Measurements from ENCODE around the gene LOXL3.
A peak's percentile ranks its signal among the peaks of the same experiment; 100 is the strongest.

Gene LOXL3

GRCh38 chr2:74548900-74549826 lies 4.6 kb downstream of the LOXL3 start:
- DNase-seq: no peak

GRCh38 chr2:74548285-74548899 lies 5.3 kb downstream of the LOXL3 start:
- no peak for DNase-seq

DNA sequence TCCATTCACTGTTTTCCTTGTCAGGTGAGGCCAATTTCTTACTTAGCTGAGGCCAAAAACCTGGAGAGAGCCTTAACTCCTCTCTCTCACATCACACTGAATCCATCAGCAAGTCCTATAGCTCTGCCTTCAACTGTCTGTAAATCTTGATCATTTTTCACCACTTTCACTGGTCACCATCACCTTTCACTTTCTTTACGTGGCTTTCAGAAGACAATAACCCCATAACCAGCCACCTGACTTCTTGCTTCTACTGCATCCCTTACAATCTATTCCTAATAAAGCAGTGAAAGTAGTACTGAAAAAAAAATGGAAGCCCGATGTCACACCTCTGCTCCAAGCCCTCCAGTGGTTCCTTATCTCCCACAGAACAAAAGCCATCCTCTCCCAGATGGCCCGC lies 7.7 kb downstream of the LOXL3 start:
- DNase-seq: no peak

DNA sequence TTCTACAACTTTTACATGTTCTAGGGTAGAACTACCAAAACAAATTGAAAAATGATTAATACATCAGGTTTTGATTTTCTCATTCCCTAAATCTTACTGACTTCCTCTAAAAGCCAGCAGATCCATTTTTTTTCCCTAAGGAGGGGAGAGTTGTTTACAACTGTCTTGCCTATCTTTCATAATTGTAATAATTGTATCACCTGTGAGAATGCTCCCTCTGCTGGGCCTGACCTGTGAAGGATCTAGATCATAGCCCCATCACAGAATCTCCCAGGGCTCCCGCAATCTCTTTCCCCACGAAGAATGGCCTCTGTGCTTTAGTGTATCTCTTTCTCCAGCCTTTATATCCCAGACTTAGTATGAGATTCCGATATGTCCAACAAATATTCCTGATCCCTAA lies 9.1 kb downstream of the LOXL3 start:
- DNase-seq: no peak

GRCh38 chr2:74542978-74543377 lies 10.8 kb downstream of the LOXL3 start:
- DNase-seq: no peak

DNA sequence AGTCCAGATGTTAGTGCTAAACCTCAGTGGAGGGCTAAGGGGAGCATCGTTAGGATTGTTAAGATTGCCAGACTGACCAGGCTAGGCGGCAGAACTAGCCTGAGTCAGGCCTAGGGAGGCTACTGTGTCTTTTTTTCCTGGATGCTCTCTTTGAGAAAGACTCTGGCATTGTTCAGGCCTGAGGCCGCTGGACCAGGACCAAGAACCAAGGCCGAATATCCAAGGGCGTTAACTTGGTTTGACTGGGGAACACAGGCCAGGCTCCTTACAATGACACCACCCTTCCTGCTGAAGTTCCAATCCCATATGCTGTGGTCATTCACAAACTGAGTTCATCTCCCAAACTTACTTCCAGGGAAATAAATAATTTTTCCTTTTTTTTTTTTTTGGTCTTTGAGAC lies 13.5 kb downstream of the LOXL3 start:
- DNase-seq: no peak

GRCh38 chr2:74538881-74539339 lies 14.8 kb downstream of the LOXL3 start:
- DNase-seq: no peak

DNA sequence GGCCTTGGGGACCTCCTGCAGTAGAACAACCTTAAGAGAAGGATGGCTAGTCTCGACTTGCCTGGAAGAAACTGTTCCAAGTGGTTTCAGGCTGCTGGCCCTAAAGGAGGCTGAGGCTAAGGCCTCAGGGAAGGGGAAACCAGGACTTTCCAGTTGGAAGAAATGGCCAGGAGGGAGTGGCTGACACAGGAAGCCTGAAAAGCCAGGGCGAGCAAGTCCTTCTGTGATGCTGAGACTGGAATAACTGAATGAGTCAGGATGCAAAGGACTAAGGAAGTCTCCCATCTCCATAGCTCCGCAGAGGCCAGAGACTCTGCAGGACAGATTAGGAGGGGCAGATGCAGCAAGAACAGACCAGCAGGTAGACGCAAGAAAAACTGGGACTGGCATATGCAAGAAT lies 16.6 kb downstream of the LOXL3 start:
- DNase-seq: no peak

DNA sequence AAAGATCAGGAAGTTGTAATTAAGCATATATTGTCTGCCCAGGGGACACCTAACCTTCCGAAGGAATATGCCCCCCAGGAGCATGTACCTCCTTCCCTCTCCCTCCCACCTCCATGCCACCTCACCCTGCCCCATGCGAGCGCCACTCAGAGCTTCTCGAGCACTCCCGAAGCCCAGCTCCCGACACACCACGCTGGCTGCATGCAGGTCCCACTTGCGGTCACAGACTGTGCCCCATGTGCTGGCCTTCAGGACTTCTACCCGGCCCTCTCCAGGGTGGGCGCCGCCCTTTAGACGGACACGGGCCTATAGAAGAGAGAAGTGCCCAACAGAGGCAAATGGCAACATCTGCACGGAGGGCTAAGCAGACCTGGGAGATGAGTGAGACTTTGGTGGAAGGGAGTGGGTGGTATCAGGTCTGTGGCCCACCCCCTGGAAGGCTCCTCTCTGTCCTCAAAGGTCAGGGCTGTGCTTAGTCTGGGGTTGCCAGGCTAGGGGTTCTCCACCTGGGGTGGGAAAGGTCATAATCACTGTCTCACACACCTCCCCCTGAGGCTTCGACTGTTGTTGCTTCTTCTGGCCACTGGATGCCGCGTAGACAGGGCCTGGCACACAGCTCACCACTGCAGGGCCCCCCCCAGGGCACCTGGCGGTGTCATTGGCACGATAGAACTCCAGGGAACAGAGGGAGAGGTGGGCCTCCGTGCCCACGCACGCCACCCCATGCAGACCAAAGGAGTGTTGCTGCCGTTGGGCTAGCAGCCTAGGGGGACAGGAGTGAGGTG lies 17.4 kb downstream of the LOXL3 start:
- no peak for DNase-seq

DNA sequence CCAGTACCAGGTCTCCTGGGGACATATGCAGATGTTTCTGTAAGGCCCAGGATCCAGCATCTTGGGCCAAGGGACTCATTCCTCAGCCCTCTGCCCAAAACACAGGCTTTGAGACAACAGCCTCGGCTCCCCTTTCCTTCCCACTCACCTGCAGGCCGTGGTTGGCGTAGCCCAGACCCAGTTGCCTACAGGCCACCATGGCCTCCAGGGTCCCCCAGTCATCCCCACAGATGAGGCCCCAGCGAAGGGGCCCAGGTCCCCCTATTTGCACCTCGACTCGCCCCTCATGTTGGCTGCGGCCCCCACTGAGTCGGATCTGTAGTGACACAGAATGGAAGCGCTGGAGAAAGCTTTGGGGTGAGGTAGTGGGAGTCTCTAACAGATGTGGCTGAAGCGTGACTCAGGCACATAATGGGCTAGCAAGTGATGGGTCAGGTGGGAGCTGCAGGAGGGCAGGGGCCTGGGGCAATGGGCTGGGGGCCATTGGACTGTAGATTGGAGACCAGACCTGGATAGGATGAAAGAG lies 18.2 kb downstream of the LOXL3 start:
- no peak for DNase-seq

DNA sequence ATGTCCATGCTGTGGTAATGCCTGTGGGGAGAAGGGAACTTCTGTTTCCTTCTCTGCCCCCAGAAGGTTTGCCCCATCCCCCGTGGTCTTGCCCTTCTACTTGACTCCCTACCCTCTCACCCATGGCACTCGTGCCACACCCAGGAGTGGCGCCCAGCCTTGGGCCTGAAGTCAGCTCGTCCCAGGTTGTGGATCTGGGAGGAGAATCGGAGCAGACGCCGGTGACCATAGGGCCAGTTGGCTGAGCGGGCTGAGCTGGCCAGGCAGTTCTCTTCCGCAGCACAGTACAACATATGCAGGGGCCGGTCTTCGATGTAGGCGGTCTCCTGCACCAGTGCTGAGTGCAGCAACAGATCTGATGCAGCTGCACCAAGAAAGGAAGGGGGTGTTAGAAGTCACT lies 19.3 kb downstream of the LOXL3 start:
- no peak for DNase-seq

DNA sequence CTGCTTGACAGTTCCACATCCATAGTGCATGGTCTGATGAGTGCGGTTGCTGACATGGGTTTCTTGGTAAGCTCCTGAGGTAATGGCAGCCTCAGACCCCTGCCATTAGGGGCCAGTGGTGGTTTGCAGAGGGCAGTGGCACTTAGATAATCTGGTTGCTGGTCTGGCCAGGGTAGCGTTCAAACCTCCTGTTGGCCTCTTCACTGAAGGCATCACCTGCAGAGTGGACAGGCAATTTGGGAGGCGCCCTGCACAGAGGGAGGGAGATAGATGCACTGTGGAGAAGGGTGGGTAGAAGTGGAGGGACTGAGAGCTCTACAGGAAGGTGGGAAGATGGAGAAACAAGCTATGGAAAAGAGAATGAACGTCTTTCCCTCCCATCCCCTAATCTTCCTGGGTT lies 20.3 kb downstream of the LOXL3 start:
- DNase-seq: no peak

- peak; percentile 62 for DNase-seq
Observed at GRCh38 chr2:74532222-74532621, 21.5 kb downstream of the LOXL3 start.

DNA sequence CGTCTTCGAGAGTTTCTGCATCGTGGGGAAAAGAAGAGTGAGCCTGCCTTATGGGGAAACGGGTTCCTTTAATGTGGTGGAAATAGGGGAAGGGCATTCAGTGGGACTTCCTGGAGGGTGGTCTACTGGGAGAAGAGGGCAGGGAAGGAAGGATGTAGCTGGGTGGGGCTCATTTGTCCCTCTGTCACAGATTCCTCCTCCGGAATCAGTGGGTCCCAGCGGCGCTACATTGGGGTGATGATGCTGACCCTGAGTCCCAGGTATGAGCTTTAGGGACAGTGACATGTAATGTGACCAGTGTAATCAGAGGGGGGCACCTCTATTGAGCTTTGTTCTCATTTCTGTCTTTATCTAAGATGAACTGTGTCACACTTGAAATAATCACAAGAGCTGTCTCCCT lies 22.1 kb downstream of the LOXL3 start:
- no peak for DNase-seq

GRCh38 chr2:74530239-74531187 lies 23.2 kb downstream of the LOXL3 start:
- DNase-seq: no peak

- DNase-seq: peak; percentile 93
Observed at GRCh38 chr2:74529357-74530238, 24.1 kb downstream of the LOXL3 start, which contains the start of the genes AUP1 and HTRA2. AUP1 (minus strand) TSS chr2:74529706; CDS start chr2:74529629, 77 bp downstream. HTRA2 (plus strand) TSS chr2:74529933; CDS start chr2:74530007, 74 bp downstream.

DNA sequence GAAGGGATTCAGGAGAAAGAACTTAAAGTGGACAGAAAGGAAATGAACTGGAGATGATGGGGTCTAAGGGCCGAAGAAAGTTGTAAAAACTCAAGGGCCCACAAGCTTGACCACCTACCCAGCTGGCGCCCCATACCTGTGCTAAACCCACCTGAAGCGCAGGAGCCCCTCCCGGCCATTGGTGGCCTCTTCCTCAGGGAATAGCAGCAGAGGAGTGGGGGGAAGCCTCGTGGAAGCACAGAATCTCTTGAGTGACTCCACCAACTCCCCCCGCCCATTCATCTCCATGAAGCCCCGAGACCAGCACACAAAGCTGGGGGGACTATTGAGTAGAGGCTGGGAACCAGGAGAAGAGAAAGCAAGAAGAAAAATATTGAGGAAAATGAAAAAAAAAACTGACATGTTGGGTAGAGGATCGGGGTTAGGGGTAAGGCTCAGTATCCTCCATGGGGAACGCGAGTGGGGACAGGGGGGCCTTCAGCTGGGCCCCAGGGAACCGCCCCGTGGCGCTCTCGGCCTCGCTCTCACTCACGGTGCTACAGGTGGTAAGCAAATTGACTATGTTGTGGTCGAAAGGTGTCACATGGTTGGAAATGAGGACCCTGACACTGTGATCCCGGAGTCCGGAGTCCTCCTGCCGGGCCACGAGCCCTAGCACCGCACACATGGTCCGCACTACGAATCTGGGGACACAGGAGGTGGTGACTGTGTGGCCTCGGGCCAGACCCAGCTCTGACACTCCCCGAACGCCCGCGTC lies 25.0 kb downstream of the LOXL3 start:
- DNase-seq: no peak

- no peak for DNase-seq
Observed at GRCh38 chr2:74527741-74528140, 26.0 kb downstream of the LOXL3 start.

DNA sequence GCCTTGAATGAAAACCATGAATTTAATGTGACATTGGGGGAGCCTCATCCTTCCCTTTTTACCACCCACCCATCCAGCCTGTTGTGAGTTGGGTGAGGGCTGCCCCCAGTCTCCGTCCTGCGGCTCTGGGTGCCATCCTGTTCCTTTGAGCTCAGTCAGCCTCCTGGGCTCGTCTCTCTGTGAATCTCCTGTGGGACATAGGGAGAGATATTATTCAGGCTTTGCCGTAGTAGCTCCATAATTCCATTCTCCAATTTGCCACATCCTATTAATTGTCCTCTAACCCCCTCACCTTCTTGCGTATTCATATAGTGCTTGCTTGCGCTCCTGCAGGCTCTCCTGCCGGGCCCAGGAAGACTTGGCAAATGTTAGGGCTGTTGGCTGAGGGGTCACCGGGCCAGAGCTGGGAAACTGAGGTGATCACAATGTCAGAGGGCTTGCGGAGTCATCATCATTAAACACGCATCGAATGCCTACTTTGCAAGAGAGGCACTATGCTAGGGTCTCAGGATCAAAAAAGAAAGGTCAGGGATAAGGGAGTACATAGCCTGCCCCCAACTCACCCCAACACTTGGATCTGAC lies 27.0 kb downstream of the LOXL3 start:
- DNase-seq: no peak

All from NCI-H1694 (cell line).